Measurements from ENCODE around the gene RFPL2.
"Not testable (repeated sequence)": the region's sequence is repeated elsewhere in the genome, so short reads cannot be mapped to it uniquely, and the experiment has no call there.

Gene RFPL2

GRCh38 chr22:32164075-32164860 is 40.6 kb downstream of the RFPL2 start:
- no peak for DNase-seq (ENCODE audit: low read depth in 2 of 2)

- DNase-seq (ENCODE audit: low read depth in 2 of 2), result not testable (repeated sequence)
Observed at GRCh38 chr22:32160411-32160810, 44.5 kb downstream of the RFPL2 start.

DNA sequence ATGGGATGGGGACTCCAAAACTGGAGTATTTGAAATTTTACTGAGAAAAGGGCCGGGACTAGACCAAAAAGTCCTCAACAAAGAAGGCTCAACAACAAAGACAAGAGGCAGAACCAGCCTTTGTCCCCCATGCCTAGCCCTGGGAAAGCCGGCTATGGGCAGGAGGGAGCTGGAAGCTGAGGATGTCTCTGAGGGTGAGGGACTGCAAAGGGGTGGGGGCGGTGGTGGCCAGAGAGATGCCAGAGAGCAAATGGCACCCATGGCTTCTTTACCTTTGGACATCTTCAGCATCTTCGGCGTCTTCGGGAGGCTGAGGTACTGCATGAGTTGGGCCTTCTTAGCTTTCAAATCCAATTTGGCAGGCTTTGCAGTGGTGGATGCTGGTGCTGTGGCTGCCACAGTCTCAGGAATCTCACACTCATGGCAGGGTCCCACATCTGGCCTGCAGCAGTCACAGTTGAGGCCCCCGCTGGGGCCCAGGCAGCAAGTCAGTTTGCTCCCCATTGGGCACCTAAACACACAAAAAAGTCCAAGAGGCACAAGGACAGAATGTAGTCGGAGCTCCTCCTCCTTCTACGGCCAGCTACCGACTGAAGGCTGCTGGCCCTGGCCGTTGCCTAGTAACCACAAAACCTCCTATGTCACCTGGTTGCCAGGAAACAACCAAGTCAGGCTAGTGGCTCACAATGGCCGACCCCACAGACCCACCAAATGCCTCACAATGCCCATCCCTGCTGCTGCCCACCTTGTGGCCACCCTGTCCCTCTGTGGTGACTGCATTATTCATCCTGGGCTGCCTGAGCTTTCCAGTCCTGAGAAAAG is 46.0 kb downstream of the RFPL2 start, which contains the start of gene C22orf42:
Gene C22orf42 (minus strand): TSS at position 592 of the 822 bp plus-strand sequence. CDS start 88 bp downstream, at position 504.
- DNase-seq (ENCODE audit: low read depth in 2 of 2), result no peak

DNA sequence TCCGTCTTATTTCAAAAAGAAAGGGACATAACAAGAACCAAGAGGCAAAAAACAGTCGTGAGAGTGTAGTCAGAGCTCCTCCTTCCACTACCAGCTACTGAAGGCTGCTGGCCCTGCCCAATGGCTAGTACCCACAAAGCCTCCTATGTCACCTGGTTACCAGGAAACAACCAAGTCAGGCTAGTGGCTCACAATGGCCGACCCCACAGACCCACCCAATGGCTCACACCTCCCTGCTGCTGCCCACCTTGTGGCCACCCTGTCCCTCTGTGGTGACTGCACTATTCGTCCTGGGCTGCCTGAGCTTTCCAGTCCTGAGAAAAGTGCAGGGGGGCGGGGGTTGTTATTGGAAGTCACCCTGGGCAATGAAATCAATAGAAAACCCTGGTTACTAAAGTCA is 47.2 kb downstream of the RFPL2 start:
- not testable (repeated sequence) for DNase-seq (ENCODE audit: low read depth in 2 of 2)

- DNase-seq (ENCODE audit: low read depth in 2 of 2), result not testable (repeated sequence)
Observed at GRCh38 chr22:32154727-32155126, 50.1 kb downstream of the RFPL2 start.

DNA sequence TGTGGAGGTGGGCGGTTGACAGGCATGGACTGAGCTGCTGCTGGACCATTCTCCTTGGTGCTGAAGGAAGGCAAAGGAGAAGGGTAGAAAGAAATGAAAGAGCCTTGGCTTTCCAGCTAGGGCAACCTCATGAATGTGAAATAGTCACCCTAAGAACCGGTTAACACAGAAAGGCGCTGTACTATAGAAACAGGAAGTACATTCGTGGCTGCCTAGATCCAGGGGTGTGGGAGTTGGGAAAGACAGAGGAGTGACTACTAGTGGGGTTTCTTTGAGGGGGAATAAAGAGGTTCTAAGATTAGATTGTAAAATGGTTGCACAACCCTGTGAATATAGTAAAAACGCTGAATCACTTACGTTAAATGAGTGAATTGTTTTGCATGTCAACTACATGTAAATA is 53.2 kb downstream of the RFPL2 start:
- DNase-seq (ENCODE audit: low read depth in 2 of 2), result not testable (repeated sequence)

DNA sequence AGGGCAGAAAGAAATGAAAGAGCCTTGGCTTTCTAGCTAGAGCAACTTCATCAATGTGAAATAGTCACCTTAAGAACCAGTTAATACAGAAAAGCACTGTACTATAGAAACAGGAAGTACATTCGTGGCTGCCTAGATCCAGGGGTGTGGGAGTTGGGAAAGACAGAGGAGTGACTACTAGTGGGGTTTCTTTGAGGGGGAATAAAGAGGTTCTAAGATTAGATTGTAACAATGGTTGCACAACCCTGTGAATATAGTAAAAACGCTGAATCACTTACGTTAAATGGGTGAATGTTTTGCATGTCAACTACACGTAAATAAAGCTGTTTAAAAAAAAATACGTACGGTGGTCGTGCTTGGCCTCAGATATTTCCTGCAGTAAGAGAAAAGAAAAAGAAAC is 54.2 kb downstream of the RFPL2 start:
- DNase-seq (ENCODE audit: low read depth in 2 of 2), result not testable (repeated sequence)

DNA sequence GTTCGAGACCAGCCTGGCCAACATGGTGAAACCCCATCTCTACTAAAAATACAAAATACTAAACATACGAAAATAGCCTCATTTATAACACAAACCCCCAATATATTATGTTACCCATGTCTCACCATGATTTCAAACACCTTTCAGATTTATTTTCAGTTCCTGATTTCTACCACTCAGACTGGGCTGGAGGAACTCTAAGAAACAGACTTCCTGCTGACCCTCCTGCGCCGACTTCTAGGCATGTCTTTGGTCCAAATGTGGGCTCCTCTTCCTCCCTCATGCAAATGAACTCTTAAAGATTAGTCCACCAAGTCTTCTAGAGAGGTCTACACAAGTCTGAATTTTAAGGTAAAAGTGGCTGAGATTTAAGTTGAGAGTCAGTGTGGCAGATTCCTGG is 56.5 kb downstream of the RFPL2 start:
- DNase-seq (ENCODE audit: low read depth in 2 of 2), result not testable (repeated sequence)

DNA sequence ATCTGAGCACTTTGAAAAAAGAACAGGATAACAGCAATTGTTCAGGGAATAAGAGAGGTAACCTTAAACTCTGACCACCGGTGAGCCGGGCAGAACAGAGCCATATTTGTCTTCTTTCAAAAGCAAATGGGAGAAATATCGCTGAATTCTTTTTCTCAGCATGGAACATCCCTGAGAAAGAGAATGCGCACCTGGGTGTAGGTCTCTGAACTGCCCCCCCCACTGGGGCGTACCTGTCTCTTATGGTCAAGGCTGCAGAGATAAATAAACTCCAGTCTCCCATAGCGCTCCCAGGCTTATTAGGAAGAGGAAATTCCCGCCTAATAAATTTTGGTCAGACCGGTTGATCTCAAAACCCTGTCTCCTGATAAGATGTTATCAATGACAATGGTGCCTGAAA is 57.7 kb downstream of the RFPL2 start:
- not testable (repeated sequence) for DNase-seq (ENCODE audit: low read depth in 2 of 2)

GRCh38 chr22:32144496-32145274 is 60.2 kb downstream of the RFPL2 start:
- no peak for DNase-seq (ENCODE audit: low read depth in 2 of 2)

DNA sequence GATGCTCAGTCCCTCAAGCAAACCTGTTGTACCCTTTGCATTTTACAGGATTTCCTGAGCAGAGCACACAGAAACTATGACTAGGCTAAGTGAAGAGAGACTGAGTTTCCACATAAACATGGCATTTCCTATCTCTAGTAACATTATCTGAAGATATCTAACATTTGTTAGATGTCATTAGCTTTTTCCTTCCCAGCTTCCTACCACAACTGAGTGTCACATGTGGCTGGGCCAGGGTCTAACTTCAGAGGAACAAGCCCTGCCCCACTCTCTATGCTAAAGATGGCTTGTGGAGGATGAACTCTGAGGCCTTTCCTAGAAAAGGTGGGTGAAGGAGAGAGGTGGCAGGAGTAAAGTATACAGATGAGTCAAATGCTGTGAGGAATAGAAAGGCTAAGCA is 62.3 kb downstream of the RFPL2 start:
- no peak for DNase-seq (ENCODE audit: low read depth in 2 of 2)

DNA sequence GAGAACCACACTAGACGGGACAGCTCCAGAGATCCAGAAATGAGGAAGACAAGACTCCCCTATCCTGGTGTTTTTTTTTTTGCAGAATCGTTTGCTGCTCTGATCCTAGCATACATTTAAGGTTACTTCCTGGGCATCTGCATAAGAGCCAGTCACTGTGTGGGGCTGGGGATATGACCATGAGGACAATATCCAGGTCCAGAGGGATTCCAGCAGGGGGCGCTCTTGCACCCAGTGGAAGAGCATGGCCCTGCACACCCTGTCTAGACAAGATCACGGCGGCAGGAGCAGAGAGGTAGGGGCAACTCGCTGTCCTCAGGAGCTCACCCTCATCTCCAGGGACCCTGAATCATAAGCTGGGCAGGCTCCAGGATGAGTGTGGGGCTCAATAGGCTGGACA is 64.2 kb downstream of the RFPL2 start:
- not testable (repeated sequence) for DNase-seq (ENCODE audit: low read depth in 2 of 2)
